CD4-positive, alpha-beta T cell treated with Interleukin-17A for 4 hours (primary cell): ENCODE measurements around the gene BICD2.
A peak's percentile ranks its signal among the peaks of the same experiment; 100 is the strongest.

Experiments
- DNase-seq: peaks from one replicate; pipeline ENCODE4 v3.0.0-alpha.2; 2020; ENCODE audit warnings: mixed read lengths

Gene BICD2

GRCh38 chr9:92666236-92666635 lies 98.4 kb downstream of the BICD2 start:
- DNase-seq = no peak

DNA sequence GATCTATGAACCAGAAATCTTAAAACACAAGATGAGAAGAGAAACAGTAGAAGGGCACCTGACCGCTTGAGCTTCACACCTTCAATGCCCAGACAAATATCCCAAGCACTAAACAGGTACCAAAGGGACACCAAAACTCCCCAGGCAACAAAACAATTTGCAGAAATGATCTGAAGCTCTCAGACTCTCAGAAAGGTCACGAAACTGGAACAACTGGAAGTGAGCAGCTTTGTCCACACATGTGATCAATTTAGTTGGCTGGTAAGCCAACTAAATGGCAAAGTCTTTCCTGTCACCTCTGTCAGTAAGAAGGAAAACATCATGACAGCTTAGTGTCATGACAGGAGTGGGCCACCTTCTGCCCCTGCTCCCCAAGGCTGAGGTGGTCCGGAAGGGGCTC lies 98.8 kb downstream of the BICD2 start:
- no peak for DNase-seq

- DNase-seq = peak; percentile 10
These were observed 100.1 kb downstream of the BICD2 start for GRCh38 chr9:92664394-92665152.

DNA sequence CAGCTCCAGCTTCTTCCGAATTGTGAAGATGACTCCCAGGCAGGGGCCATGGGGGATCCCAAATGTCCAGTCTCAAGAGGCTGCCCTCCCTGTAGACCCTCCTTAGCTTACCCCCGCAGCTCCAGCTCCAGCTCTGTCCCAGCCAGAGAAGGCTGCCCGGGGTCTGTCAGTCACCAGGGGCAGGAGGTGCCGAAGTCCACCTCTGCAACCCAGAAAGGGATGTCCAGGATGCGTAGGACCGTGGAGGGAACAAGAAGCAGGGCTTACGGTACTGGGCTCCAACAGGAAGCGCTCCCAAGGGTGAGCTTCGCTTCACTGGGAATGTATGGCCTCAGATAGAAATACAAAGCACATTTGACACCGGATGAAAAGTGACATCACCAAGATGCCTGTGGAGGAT lies 100.7 kb downstream of the BICD2 start:
- no peak for DNase-seq

DNA sequence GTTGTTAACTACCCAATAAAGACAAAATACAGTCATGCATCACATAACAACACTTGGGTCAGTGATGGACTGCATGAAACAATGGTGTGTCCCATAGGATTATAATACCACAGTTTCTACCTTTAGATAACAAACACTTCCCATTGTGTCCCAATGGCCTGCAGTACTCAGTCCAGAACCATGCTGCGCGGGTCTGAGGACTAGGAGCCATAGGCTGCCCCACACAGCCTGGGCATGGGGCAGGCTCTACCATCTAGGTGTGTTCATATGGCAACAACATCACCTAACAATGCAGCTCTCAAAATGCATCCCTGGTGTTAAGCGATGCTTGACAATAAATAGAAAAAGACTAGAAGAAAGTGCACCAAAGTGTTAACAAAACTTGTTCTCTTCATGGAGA lies 101.5 kb downstream of the BICD2 start:
- DNase-seq = no peak

DNA sequence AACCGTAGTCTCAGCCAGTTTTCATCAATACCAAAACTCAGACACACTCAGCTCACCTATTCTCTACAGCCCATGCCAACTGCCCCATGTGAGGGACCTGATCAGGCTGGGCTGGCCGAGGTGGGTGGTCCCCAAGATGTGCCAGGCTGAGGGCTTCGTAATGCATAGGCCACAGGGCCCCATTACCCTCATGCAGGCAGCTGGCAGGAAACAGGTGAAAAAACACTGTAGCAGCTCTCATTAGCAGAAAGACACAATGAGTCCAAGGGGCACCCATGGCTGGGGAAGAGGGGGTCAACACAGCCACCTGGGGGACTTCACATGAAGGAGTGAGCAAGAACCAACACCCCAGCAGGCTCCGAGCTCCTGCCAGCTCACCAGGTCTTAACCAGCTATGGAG lies 102.9 kb downstream of the BICD2 start:
- DNase-seq = no peak
